ENCODE data around the gene RAB40AL. TPM values are rescaled to one million over a fixed set of nuclear protein-coding genes. Genes with fewer than 3 reads are reported as not detected.

Gene RAB40AL
- total RNA-seq, 1 experiment from 2014 or later: 0.39 TPM

- Histone ChIP-seq H3K4me3 (ENCODE audit: low read depth, low read length) (no peak overlapping the region), H3K27me3 (replicated peaks; ENCODE audit: control insufficient read depth, insufficient read depth, low read length) (no peaks in the 10 kb centered on the region), H3K9me3 (no peaks in the 10 kb centered on the region), H3K36me3 (ENCODE audit: control insufficient read depth, insufficient read depth, low read length) (no peaks in the 10 kb centered on the region), H3K4me1 (no peaks in the 10 kb centered on the region)
- TF ChIP-seq CTCF (IDR thresholded peaks at IDR 0.05; ENCODE audit: insufficient read depth in 1 of 2, low read depth in 1 of 2, low read length in 1 of 2, severe bottlenecking in 1 of 2, unreplicated experiment in 1 of 2): no peak
- H3K27me3 Mint-ChIP-seq (ENCODE audit: insufficient read depth, unreplicated experiment): no peaks in the 10 kb centered on the region
- H3K9me3 Mint-ChIP-seq (ENCODE audit: unreplicated experiment): no peaks in the 10 kb centered on the region
- H3K27ac Mint-ChIP-seq (ENCODE audit: unreplicated experiment): no peak overlapping the region
- CTCF ChIA-PET: no interaction called here
- DNase-seq: no peak
- POLR2A ChIA-PET: no interaction called here
- no TSS peak for BruUV-seq (replicated peaks)
- H3K4me1 Mint-ChIP-seq (ENCODE audit: low read depth, unreplicated experiment): no peaks in the 10 kb centered on the region
- H3K36me3 Mint-ChIP-seq (ENCODE audit: insufficient read depth, unreplicated experiment): no peaks in the 10 kb centered on the region
- intact Hi-C loops (cut with micrococcal nuclease; ENCODE audit: unreplicated experiment): no loop called here
- H3K4me3 Mint-ChIP-seq (ENCODE audit: unreplicated experiment): no peak overlapping the region
Observed at GRCh38 chrX:102978594-102978993, 41.5 kb downstream of the RAB40AL start.

- Mint-ChIP-seq H3K9me3 (ENCODE audit: unreplicated experiment) (no peaks in the 10 kb centered on the region), H3K27ac (ENCODE audit: unreplicated experiment) (no peak overlapping the region), H3K27me3 (ENCODE audit: insufficient read depth, unreplicated experiment) (no peaks in the 10 kb centered on the region), H3K4me3 (ENCODE audit: unreplicated experiment) (no peak overlapping the region), H3K36me3 (ENCODE audit: insufficient read depth, unreplicated experiment) (no peaks in the 10 kb centered on the region), H3K4me1 (ENCODE audit: low read depth, unreplicated experiment) (no peaks in the 10 kb centered on the region)
- no peak for TF ChIP-seq CTCF (IDR thresholded peaks at IDR 0.05; ENCODE audit: insufficient read depth in 1 of 2, low read depth in 1 of 2, low read length in 1 of 2, severe bottlenecking in 1 of 2, unreplicated experiment in 1 of 2)
- BruUV-seq (replicated peaks): no TSS peak
- Histone ChIP-seq H3K4me1 (no peaks in the 10 kb centered on the region), H3K36me3 (ENCODE audit: control insufficient read depth, insufficient read depth, low read length) (no peaks in the 10 kb centered on the region), H3K27me3 (replicated peaks; ENCODE audit: control insufficient read depth, insufficient read depth, low read length) (no peaks in the 10 kb centered on the region), H3K9me3 (no peaks in the 10 kb centered on the region), H3K4me3 (ENCODE audit: low read depth, low read length) (no peak overlapping the region)
- ChIA-PET CTCF (interaction anchor here (1.6 kb wide), 1 partner anchor 29 kb away, joined by 4 read pairs; no protein-coding TSS in a partner anchor), POLR2A (no interaction called here)
- intact Hi-C loops (cut with micrococcal nuclease; ENCODE audit: unreplicated experiment): no loop called here
- DNase-seq: no peak
Observed at GRCh38 chrX:102979536-102979935, 42.5 kb downstream of the RAB40AL start.

- no peaks in the 10 kb centered on the region for H3K9me3 ChIP-seq
- no peak overlapping the region for H3K27ac Mint-ChIP-seq (ENCODE audit: unreplicated experiment)
- H3K27me3 Mint-ChIP-seq (ENCODE audit: insufficient read depth, unreplicated experiment): no peaks in the 10 kb centered on the region
- H3K4me3 ChIP-seq (ENCODE audit: low read depth, low read length): no peak overlapping the region
- H3K36me3 ChIP-seq (ENCODE audit: control insufficient read depth, insufficient read depth, low read length): no peaks in the 10 kb centered on the region
- no peaks in the 10 kb centered on the region for H3K4me1 Mint-ChIP-seq (ENCODE audit: low read depth, unreplicated experiment)
- no peaks in the 10 kb centered on the region for H3K9me3 Mint-ChIP-seq (ENCODE audit: unreplicated experiment)
- no peak overlapping the region for H3K4me3 Mint-ChIP-seq (ENCODE audit: unreplicated experiment)
- H3K27me3 ChIP-seq (replicated peaks; ENCODE audit: control insufficient read depth, insufficient read depth, low read length): no peaks in the 10 kb centered on the region
- ChIA-PET POLR2A (no interaction called here), CTCF (no interaction called here)
- intact Hi-C loops (cut with micrococcal nuclease; ENCODE audit: unreplicated experiment): no loop called here
- BruUV-seq (replicated peaks): no TSS peak
- no peak for TF ChIP-seq CTCF (IDR thresholded peaks at IDR 0.05; ENCODE audit: insufficient read depth in 1 of 2, low read depth in 1 of 2, low read length in 1 of 2, severe bottlenecking in 1 of 2, unreplicated experiment in 1 of 2)
- no peaks in the 10 kb centered on the region for H3K36me3 Mint-ChIP-seq (ENCODE audit: insufficient read depth, unreplicated experiment)
- DNase-seq: no peak
- H3K4me1 ChIP-seq: no peaks in the 10 kb centered on the region
Observed at GRCh38 chrX:102983205-102983604, 46.1 kb downstream of the RAB40AL start.

Measured in Caco-2 (cell line).